ENCODE results near the gene ALOX5AP.

DNA sequence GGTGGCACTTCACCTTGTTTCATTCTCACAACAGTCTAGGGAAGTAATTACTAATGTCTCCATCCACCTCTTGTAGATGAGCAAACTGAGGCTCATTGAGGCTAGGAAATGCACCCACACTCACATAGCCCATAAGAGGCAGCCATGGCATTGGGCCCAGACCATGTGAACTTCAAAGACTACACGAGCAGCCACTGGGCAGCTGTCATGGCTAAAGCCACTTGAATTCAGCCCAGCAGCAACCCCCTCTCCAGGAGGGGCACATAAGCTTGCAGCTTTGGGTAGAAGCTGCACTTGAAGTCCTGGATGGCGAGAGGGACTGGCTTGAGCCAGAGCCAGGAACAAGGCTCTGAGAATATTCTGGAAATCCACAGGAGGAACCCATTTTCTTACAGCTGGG is 13.4 kb downstream of the ALOX5AP start:
- TF ChIP-seq CTCF (IDR thresholded peaks at IDR 0.05) (no peak), POLR2AphosphoS5 (IDR thresholded peaks at IDR 0.05) (no peak), EP300 (IDR thresholded peaks at IDR 0.05) (no peak), POLR2A (IDR thresholded peaks at IDR 0.05) (no peak)

Measured in sigmoid colon (tissue), 4 donors.